Esophagus (tissue), 2 donors: ENCODE measurements around the gene AIFM3. TPM values are rescaled to one million over a fixed set of nuclear protein-coding genes. Genes with fewer than 3 reads are reported as not detected.
A peak's percentile ranks its signal among the peaks of the same experiment; 100 is the strongest.
"Not testable (repeated sequence)": the region's sequence is repeated elsewhere in the genome, so short reads cannot be mapped to it uniquely, and the experiment has no call there.

ENCODE experiments used
- H3K27ac ChIP-seq, 2 donors: one replicate each; pipeline ENCODE4 v1.5.1; 2013; ENCODE audit warnings: low read depth in 2 of 2, mild to moderate bottlenecking in 2 of 2, inconsistent platforms in 1 of 2, low read length in 1 of 2, moderate library complexity in 1 of 2
- H3K27me3 ChIP-seq, 2 donors: one replicate each; pipeline ENCODE4 v1.6.1; 2013; ENCODE audit warnings: low read length in 2 of 2, control low read depth in 1 of 2, mild to moderate bottlenecking in 1 of 2; ENCODE audit not compliant: insufficient read depth in 2 of 2, control insufficient read depth in 1 of 2
- H3K36me3 ChIP-seq, 2 donors: one replicate each; pipeline ENCODE4 v1.6.1; 2013; ENCODE audit warnings: low read length in 1 of 2; ENCODE audit not compliant: control insufficient read depth in 2 of 2, insufficient read depth in 2 of 2
- H3K4me1 ChIP-seq, 2 donors: one replicate each; pipeline ENCODE4 v1.6.1; 2013; ENCODE audit warnings: low read length in 1 of 2; ENCODE audit not compliant: control insufficient read depth in 2 of 2, insufficient read depth in 2 of 2
- H3K4me3 ChIP-seq, 2 donors: one replicate each; pipeline ENCODE4 v1.5.1; 2013; ENCODE audit warnings: low read length in 2 of 2, mild to moderate bottlenecking in 2 of 2, low read depth in 1 of 2, moderate library complexity in 1 of 2
- H3K9me3 ChIP-seq, 2 donors: one replicate each; pipeline ENCODE4 v1.6.1; 2013; ENCODE audit warnings: mild to moderate bottlenecking in 2 of 2, low read depth in 1 of 2, low read length in 1 of 2, moderate library complexity in 1 of 2; ENCODE audit not compliant: control insufficient read depth in 2 of 2, insufficient read depth in 1 of 2
- WGBS, 2 donors: extraction: QIAGEN DNeasy Blood & Tissue Kit; methylation state at CpG; one replicate each; pipeline ENCODE4 v1.1.7; 2013; 5-methylcytosine and 5-hydroxymethylcytosine counted together
- polyA plus RNA-seq, 2 donors: library from polyadenylated mRNA; stranded (reverse); fragments of 200-250 nt; gene quantifications; one replicate each; pipeline ENCODE4 v1.2.3, GENCODE V29; 2013
- donor health status: healthy with polysubstance abuse.
- donor health status: Bipolar disorder and iron deficiency.

AIFM3 gene
- polyA plus RNA-seq, 2 donors = 1.1 to 1.7 TPM

GRCh38 chr22:20964799-20965103 is 2.3 kb upstream of the AIFM3 start:
- H3K36me3 ChIP-seq = no peaks in the 10 kb centered on the region
- H3K27me3 ChIP-seq = no peaks in the 10 kb centered on the region
- H3K9me3 ChIP-seq = no peaks in the 10 kb centered on the region
- H3K4me1 ChIP-seq = peaks cover 0 to 12% of the 10 kb centered on the region in 2 donors
- no peak overlapping the region for H3K27ac ChIP-seq
- peak overlapping the region in 1 of 2 donors; percentile 25 for H3K4me3 ChIP-seq
- WGBS, 2 donors = 3 to 8% methylated on average over 18 to 28 of the region's 28 CpGs

- Histone ChIP-seq H3K27me3 (no peaks in the 10 kb centered on the region), H3K4me1 (peaks cover 0 to 12% of the 10 kb centered on the region in 2 donors), H3K4me3 (peak overlapping the region in 1 of 2 donors; percentile 25), H3K9me3 (no peaks in the 10 kb centered on the region), H3K36me3 (no peaks in the 10 kb centered on the region), H3K27ac (no peak overlapping the region)
- WGBS, 2 donors = 9 to 17% methylated on average over 39 to 65 of the region's 65 CpGs
Measured at GRCh38 chr22:20965104-20965887, 1.8 kb upstream of the AIFM3 start.

- H3K27me3 ChIP-seq = no peaks in the 10 kb centered on the region
- no peaks in the 10 kb centered on the region for H3K9me3 ChIP-seq
- H3K4me3 ChIP-seq = no peak overlapping the region
- H3K4me1 ChIP-seq = peaks cover 0 to 12% of the 10 kb centered on the region in 2 donors
- no peak overlapping the region for H3K27ac ChIP-seq
- no peaks in the 10 kb centered on the region for H3K36me3 ChIP-seq
- 86% methylated on average over 13 of the region's 13 CpGs for WGBS, 2 donors
Measured at GRCh38 chr22:20965888-20966855, 883 bp upstream of the AIFM3 start.

GRCh38 chr22:20967697-20968211 is 699 bp downstream of the AIFM3 start:
- H3K27ac ChIP-seq = no peak overlapping the region
- H3K4me1 ChIP-seq = peaks cover 0 to 9% of the 10 kb centered on the region in 2 donors
- 52 to 66% methylated on average over 19 of the region's 19 CpGs for WGBS, 2 donors

DNA sequence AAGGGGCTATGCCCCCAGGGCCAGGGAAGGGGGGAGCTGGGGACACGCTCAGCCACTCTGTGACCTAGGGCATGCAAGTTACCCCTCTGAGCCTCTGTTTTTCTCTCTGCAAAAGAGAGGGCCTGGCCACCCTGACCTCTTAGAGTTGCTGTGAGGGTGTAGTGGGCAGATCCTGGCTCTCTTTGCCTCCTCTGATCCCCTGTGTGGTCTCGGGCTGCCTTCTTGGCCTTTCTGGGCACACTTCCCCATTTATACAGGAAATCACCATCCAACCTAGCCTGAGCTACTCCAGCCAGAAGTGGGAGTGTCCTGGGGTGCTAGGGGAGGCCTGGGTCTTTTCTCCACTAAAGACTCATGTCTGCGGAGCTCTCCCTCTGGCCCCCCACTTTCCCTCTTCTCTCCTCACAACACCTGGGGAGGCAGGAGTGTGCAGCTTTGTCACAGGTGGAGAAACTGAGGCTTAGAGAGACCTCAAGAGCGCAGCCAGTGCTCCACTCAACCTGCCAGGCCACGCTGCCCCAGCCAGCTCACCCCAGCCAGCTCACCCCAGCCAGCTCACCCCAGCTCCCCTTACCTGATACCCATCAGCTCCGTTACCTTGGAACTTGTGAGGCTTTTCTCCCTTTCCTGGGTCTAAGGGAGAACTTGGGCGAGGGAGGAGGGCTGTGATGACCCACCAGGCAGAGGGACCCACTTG is 1.4 kb downstream of the AIFM3 start:
- 82 to 91% methylated on average over 6 to 7 of the region's 7 CpGs for WGBS, 2 donors
- H3K4me3 ChIP-seq = no peak overlapping the region
- peaks cover 0 to 5% of the 10 kb centered on the region in 2 donors for H3K4me1 ChIP-seq
- no peaks in the 10 kb centered on the region for H3K9me3 ChIP-seq
- no peaks in the 10 kb centered on the region for H3K27me3 ChIP-seq
- H3K36me3 ChIP-seq = no peaks in the 10 kb centered on the region
- H3K27ac ChIP-seq = no peak overlapping the region

More at GRCh38 chr22:20967697-20968211, 699 bp downstream of the AIFM3 start:
- H3K4me3 ChIP-seq = no peak overlapping the region
- H3K27me3 ChIP-seq = no peaks in the 10 kb centered on the region
- no peaks in the 10 kb centered on the region for H3K9me3 ChIP-seq
- no peaks in the 10 kb centered on the region for H3K36me3 ChIP-seq

- Histone ChIP-seq H3K27me3 (no peaks in the 10 kb centered on the region), H3K9me3 (no peaks in the 10 kb centered on the region), H3K36me3 (no peaks in the 10 kb centered on the region), H3K27ac (no peak overlapping the region), H3K4me1 (no peaks in the 10 kb centered on the region), H3K4me3 (no peak overlapping the region)
- WGBS, 2 donors = 60 to 68% methylated on average over 4 of the region's 4 CpGs
Measured at GRCh38 chr22:20970939-20971657, 4.0 kb downstream of the AIFM3 start.

GRCh38 chr22:20972014-20972694 is 5.1 kb downstream of the AIFM3 start:
- not testable (repeated sequence) for H3K4me1 ChIP-seq, H3K4me3 ChIP-seq, H3K27ac ChIP-seq, H3K36me3 ChIP-seq, H3K9me3 ChIP-seq, H3K27me3 ChIP-seq
- WGBS, 2 donors = 80 to 86% methylated on average over 11 of the region's 11 CpGs

- no peaks in the 10 kb centered on the region for H3K27me3 ChIP-seq
- H3K27ac ChIP-seq = no peak overlapping the region
- H3K4me3 ChIP-seq = no peak overlapping the region
- WGBS, 2 donors = 70 to 79% methylated on average over 20 to 21 of the region's 21 CpGs
- H3K9me3 ChIP-seq = no peaks in the 10 kb centered on the region
- no peaks in the 10 kb centered on the region for H3K36me3 ChIP-seq
- no peaks in the 10 kb centered on the region for H3K4me1 ChIP-seq
Measured at GRCh38 chr22:20972933-20973577, 6.0 kb downstream of the AIFM3 start.
